Measurements from ENCODE around the gene SMC5. TPM values are rescaled to one million over a fixed set of nuclear protein-coding genes. Genes with fewer than 3 reads are reported as not detected.

SMC5 gene
- total RNA-seq, 1 experiment from 2014 or later, result 41.9 TPM

GRCh38 chr9:70382046-70382708 is 123.4 kb downstream of the SMC5 start:
- BruUV-seq (replicated peaks), result no TSS peak
- H4K20me1 ChIP-seq (ENCODE audit: insufficient read depth), result no peaks in the 10 kb centered on the region
- no peak overlapping the region for H3K4me2 ChIP-seq
- TF ChIP-seq CTCF (conservative IDR thresholded peaks at IDR 0.05), result no peak
- no peak for TF ChIP-seq EZH2 (IDR thresholded peaks at IDR 0.05; ENCODE audit: low read depth)
- H3K4me3 ChIP-seq, result no peak overlapping the region
- no peak overlapping the region for H2AFZ ChIP-seq
- H3K36me3 ChIP-seq (ENCODE audit: low read depth), result no peaks in the 10 kb centered on the region
- CTCF ChIA-PET, result no interaction called here
- H3K4me1 ChIP-seq (replicated peaks; ENCODE audit: insufficient read depth), result no peaks in the 10 kb centered on the region
- POLR2A ChIA-PET (ENCODE audit: unreplicated experiment), result no interaction called here
- intact Hi-C loops (cut with micrococcal nuclease; ENCODE audit: unreplicated experiment), result no loop called here
- no peaks in the 10 kb centered on the region for H3K27me3 ChIP-seq (ENCODE audit: insufficient read depth, low read depth)
- H3K9me2 ChIP-seq (ENCODE audit: insufficient read depth), result no peaks in the 10 kb centered on the region
- H3F3A ChIP-seq (ENCODE audit: insufficient read depth, low read depth), result peaks cover 3% of the 10 kb centered on the region; the same call in 1 of the 2 replicates
- H3K79me2 ChIP-seq (ENCODE audit: low read depth), result no peaks in the 10 kb centered on the region
- H3K9me3 ChIP-seq (ENCODE audit: insufficient read depth, low read depth), result no peaks in the 10 kb centered on the region
- no peak overlapping the region for H3K27ac ChIP-seq
- DNase-seq, result no peak

- no peak overlapping the region for H2AFZ ChIP-seq
- no peak overlapping the region for H3K4me2 ChIP-seq
- intact Hi-C loops (cut with micrococcal nuclease; ENCODE audit: unreplicated experiment), result no loop called here
- no peak for DNase-seq
- CTCF ChIA-PET, result no interaction called here
- no peaks in the 10 kb centered on the region for H3K36me3 ChIP-seq (ENCODE audit: low read depth)
- POLR2A ChIA-PET (ENCODE audit: unreplicated experiment), result no interaction called here
- H3K4me3 ChIP-seq, result no peak overlapping the region
- no peaks in the 10 kb centered on the region for H3K9me2 ChIP-seq (ENCODE audit: insufficient read depth)
- TF ChIP-seq EZH2 (IDR thresholded peaks at IDR 0.05; ENCODE audit: low read depth) (no peak), CTCF (conservative IDR thresholded peaks at IDR 0.05) (no peak)
- H3F3A ChIP-seq (ENCODE audit: insufficient read depth, low read depth), result peaks cover 3% of the 10 kb centered on the region; the same call in 1 of the 2 replicates
- no peaks in the 10 kb centered on the region for H3K9me3 ChIP-seq (ENCODE audit: insufficient read depth, low read depth)
- H3K27me3 ChIP-seq (ENCODE audit: insufficient read depth, low read depth), result no peaks in the 10 kb centered on the region
- H4K20me1 ChIP-seq (ENCODE audit: insufficient read depth), result no peaks in the 10 kb centered on the region
- no peaks in the 10 kb centered on the region for H3K4me1 ChIP-seq (replicated peaks; ENCODE audit: insufficient read depth)
- BruUV-seq (replicated peaks), result no TSS peak
- no peak overlapping the region for H3K27ac ChIP-seq
- no peaks in the 10 kb centered on the region for H3K79me2 ChIP-seq (ENCODE audit: low read depth)
Measured at GRCh38 chr9:70382709-70383605, 124.2 kb downstream of the SMC5 start.

GRCh38 chr9:70385426-70385825 is 126.6 kb downstream of the SMC5 start:
- no peaks in the 10 kb centered on the region for H3K9me2 ChIP-seq (ENCODE audit: insufficient read depth)
- no TSS peak for BruUV-seq (replicated peaks)

More at GRCh38 chr9:70385426-70385825, 126.6 kb downstream of the SMC5 start:
- TF ChIP-seq EZH2 (IDR thresholded peaks at IDR 0.05; ENCODE audit: low read depth) (no peak), CTCF (conservative IDR thresholded peaks at IDR 0.05) (no peak)
- no peak overlapping the region for H3K27ac ChIP-seq
- H3K4me2 ChIP-seq, result no peak overlapping the region
- DNase-seq, result no peak
- H3K79me2 ChIP-seq (ENCODE audit: low read depth), result no peaks in the 10 kb centered on the region
- H3F3A ChIP-seq (ENCODE audit: insufficient read depth, low read depth), result peaks cover 3% of the 10 kb centered on the region; the same call in 1 of the 2 replicates
- no peaks in the 10 kb centered on the region for H3K27me3 ChIP-seq (ENCODE audit: insufficient read depth, low read depth)
- ChIA-PET CTCF (no interaction called here), POLR2A (ENCODE audit: unreplicated experiment) (no interaction called here)
- H3K36me3 ChIP-seq (ENCODE audit: low read depth), result no peaks in the 10 kb centered on the region
- H3K4me3 ChIP-seq, result no peak overlapping the region
- H2AFZ ChIP-seq, result no peak overlapping the region
- no peaks in the 10 kb centered on the region for H4K20me1 ChIP-seq (ENCODE audit: insufficient read depth)
- H3K4me1 ChIP-seq (replicated peaks; ENCODE audit: insufficient read depth), result no peaks in the 10 kb centered on the region
- no peaks in the 10 kb centered on the region for H3K9me3 ChIP-seq (ENCODE audit: insufficient read depth, low read depth)
- intact Hi-C loops (cut with micrococcal nuclease; ENCODE audit: unreplicated experiment), result no loop called here
